Transverse colon (tissue), 4 donors: ENCODE data around the gene PSMA5. TPM values are rescaled to one million over a fixed set of nuclear protein-coding genes. Genes with fewer than 3 reads are reported as not detected.

Source experiments
- DNase-seq: peaks from one replicate; pipeline ENCODE4 v3.0.0-alpha.2; 2019
- H3K27ac ChIP-seq, 4 donors: fragments of 200-600 bp; sonication (generic); 2 replicates each; pipeline ENCODE4 v1.5.1; 2016 to 2018; ENCODE audit warnings: inconsistent platforms in 4 of 4
- H3K27me3 ChIP-seq: fragments of 200-600 bp; sonication (generic); 2 replicates; pipeline ENCODE4 v1.5.1; 2017; ENCODE audit warnings: inconsistent platforms
- H3K36me3 ChIP-seq, 4 donors: fragments of 200-600 bp; sonication (generic); 2 replicates each; pipeline ENCODE4 v1.5.1; 2017 to 2019; ENCODE audit warnings: inconsistent platforms in 4 of 4
- H3K4me1 ChIP-seq, 4 donors: fragments of 200-600 bp; sonication (generic); 2 replicates each; pipeline ENCODE4 v1.5.1; 2017 to 2020; ENCODE audit warnings: inconsistent platforms in 4 of 4
- H3K4me3 ChIP-seq, 4 donors: fragments of 200-600 bp; sonication (generic); 1 replicate in 1 of 4; 2 replicates in 3 of 4; pipeline versions ENCODE4 v1.5.1 to v1.6.1; 2017 to 2019; ENCODE audit warnings: inconsistent platforms in 4 of 4
- H3K9me3 ChIP-seq, 2 donors: fragments of 200-600 bp; sonication (generic); 2 replicates each; pipeline ENCODE4 v1.5.1; 2017 to 2019; ENCODE audit warnings: inconsistent platforms in 2 of 2
- EP300 ChIP-seq: sonication (generic); formaldehyde crosslinking; IDR thresholded peaks from one replicate; pipeline ENCODE4 v1.6.1; 2017; ENCODE audit warnings: antibody characterized with exemption, low read depth
- POLR2A ChIP-seq: fragments of 450-650 bp; IDR thresholded peaks from one replicate; pipeline ENCODE4 v1.6.1; 2016; ENCODE audit warnings: antibody characterized with exemption, mild to moderate bottlenecking, moderate library complexity
- POLR2AphosphoS5 ChIP-seq, 3 donors: sonication (generic); formaldehyde crosslinking; IDR thresholded peaks; one replicate each; pipeline ENCODE4 v1.6.1; 2016; ENCODE audit warnings: antibody characterized with exemption in 3 of 3
- WGBS, 2 donors: methylation state at CpG; one replicate each; pipeline ENCODE4 v1.1.5; 2018; ENCODE audit warnings: low coverage in 1 of 2; 5-methylcytosine and 5-hydroxymethylcytosine counted together
- in situ Hi-C, 4 donors: fragments of 200-750 bp; cut with MboI; loops; one replicate each; pipeline versions ENCODE4 v1.15.0 to v1.15.1; 2017; ENCODE audit warnings: low sequenced_read_pairs in 3 of 4, low pct_ligation_motif_present in 1 of 4, low pct_unique_long_range_greater_than_20kb in 1 of 4
- intact Hi-C: fragments of 100-400 bp; cut with DNase I; formaldehyde crosslinking; loops from one replicate; pipeline ENCODE4 v1.15.1; 2023; ENCODE audit warnings: low total_unique reads
- total RNA-seq, 4 donors: library from RNA; depleted of rRNA; stranded (reverse); fragments of >200 nt; gene quantifications; one replicate each; pipeline ENCODE4 v1.1.0, GENCODE V29; 2016
- TF ChIP-seq, protein P1 (sequence below), 5 experiments: fragments of 200-600 bp in 3 of 5; fragments of 450-650 bp in 2 of 5; sonication (generic) in 3 of 5; IDR thresholded peaks; 1 replicate in 2 of 5; 2 replicates in 3 of 5; pipeline ENCODE4 v1.5.1; 2016 to 2017; ENCODE audit warnings: antibody characterized with exemption in 5 of 5, inconsistent platforms in 3 of 5, mild to moderate bottlenecking in 2 of 5, moderate library complexity in 1 of 5

The PSMA5 gene
- total RNA-seq, 4 donors from 2014 or later, result 28.4 to 41.8 (median 33.3) TPM

DNA sequence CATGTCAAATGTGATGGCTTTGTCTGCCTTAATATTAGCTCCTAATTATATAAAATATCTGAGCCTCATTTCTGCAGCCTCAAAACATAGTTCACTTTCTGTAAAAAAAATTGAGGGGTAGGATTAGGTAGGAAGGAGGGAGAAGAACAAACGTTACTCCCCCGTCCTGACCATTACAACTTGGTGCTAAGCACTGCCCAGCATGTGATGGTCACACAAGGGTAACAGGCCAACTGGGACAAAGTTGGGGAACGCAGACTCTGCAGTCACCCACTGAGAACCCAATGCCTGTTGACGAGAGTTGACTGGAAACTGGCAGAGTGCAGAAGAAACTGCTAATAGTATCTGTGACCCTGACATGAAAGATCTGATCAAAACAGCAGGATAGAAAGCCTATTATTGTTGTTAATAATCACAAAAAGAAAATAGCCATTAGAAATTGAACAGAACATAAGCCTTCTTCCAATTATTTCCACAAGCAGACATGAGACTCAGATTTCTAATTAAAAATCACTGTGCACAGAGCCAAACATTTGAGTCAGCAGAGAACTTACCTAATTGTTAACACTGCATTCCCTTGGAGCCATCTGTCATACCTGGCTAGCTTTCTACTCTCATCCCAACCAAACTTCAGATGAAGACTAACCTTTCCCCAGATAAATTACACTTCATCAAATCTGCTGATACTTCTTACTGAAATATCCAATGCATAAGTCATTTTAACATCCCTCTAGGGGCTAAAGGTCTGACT is 34.0 kb downstream of the PSMA5 start:
- in situ Hi-C loops (no loop called here), intact Hi-C loops (no loop called here)
- DNase-seq, result no peak
- Histone ChIP-seq H3K27ac (peak overlapping the region; percentile 85 to 89 (median 86)), H3K4me3 (peak overlapping the region in 1 of 4 donors; percentile 13), H3K4me1 (peaks cover 41 to 81% (median 58%) of the 10 kb centered on the region in 4 donors), H3K36me3 (no peaks in the 10 kb centered on the region), H3K9me3 (no peaks in the 10 kb centered on the region), H3K27me3 (no peaks in the 10 kb centered on the region)
- WGBS, 2 donors, result 64 to 81% methylated on average over 4 of the region's 4 CpGs
- TF ChIP-seq EP300, result no peak
- no peak for TF ChIP-seq POLR2AphosphoS5 (IDR thresholded peaks at IDR 0.05)
- TF ChIP-seq POLR2A, result no peak
- TF ChIP-seq, protein P1, sequence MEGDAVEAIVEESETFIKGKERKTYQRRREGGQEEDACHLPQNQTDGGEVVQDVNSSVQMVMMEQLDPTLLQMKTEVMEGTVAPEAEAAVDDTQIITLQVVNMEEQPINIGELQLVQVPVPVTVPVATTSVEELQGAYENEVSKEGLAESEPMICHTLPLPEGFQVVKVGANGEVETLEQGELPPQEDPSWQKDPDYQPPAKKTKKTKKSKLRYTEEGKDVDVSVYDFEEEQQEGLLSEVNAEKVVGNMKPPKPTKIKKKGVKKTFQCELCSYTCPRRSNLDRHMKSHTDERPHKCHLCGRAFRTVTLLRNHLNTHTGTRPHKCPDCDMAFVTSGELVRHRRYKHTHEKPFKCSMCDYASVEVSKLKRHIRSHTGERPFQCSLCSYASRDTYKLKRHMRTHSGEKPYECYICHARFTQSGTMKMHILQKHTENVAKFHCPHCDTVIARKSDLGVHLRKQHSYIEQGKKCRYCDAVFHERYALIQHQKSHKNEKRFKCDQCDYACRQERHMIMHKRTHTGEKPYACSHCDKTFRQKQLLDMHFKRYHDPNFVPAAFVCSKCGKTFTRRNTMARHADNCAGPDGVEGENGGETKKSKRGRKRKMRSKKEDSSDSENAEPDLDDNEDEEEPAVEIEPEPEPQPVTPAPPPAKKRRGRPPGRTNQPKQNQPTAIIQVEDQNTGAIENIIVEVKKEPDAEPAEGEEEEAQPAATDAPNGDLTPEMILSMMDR (IDR thresholded peaks at IDR 0.05), result no peak

DNA sequence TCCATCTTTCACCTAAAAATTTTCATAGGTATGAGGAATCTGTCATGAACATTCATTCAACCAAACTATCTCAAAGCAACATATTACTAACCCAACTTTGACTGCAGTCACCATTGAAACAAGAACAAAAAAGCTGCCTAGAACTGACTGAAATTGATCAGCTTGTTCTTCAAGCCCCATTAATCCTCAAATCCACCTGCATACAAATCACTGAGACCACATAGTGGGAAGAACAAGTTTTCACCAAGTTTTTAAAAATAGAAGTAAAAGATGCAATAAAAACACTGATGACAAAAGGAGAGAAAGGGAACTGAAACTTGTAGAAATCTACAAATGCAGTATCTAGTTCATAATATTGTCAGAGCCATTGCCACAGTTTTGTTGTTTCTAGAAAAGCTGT is 34.6 kb downstream of the PSMA5 start:
- DNase-seq, result no peak
- Histone ChIP-seq H3K27ac (peak overlapping the region; percentile 85 to 89 (median 86)), H3K9me3 (no peaks in the 10 kb centered on the region), H3K36me3 (no peaks in the 10 kb centered on the region), H3K4me3 (peak overlapping the region in 1 of 4 donors; percentile 13), H3K27me3 (no peaks in the 10 kb centered on the region), H3K4me1 (peaks cover 41 to 86% (median 55%) of the 10 kb centered on the region in 4 donors)
- in situ Hi-C loops, result no loop called here
- TF ChIP-seq POLR2AphosphoS5 (IDR thresholded peaks at IDR 0.05) (no peak), POLR2A (no peak), EP300 (no peak)
- TF ChIP-seq, protein P1 (IDR thresholded peaks at IDR 0.05), result no peak
- intact Hi-C loops, result no loop called here

DNA sequence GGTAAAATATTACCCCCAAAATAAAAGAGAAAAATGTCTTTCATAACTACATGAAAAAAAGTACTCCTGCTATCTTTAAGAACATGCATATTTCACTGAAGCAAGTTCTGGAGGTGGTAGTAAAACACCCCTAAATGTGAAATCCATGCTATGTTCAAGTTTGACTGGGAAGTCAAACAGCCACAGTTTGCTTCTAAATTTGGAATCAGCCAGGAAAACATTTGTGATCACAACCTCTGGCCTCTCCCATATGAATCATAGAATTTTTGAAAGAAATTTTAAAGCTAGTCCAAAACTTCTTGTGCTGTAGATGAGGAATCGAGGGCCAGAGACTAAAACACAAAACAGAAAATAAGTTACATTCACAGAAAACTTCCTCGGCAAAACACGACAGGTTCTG is 35.1 kb downstream of the PSMA5 start:
- H3K27ac ChIP-seq, result peak overlapping the region; percentile 85 to 89 (median 86)
- no peak for TF ChIP-seq POLR2AphosphoS5 (IDR thresholded peaks at IDR 0.05)
- TF ChIP-seq EP300, result no peak
- no peak for TF ChIP-seq POLR2A
- TF ChIP-seq, protein P1 (IDR thresholded peaks at IDR 0.05), result no peak
- WGBS, 2 donors, result 26 to 43% methylated on average over 3 of the region's 3 CpGs
- intact Hi-C loops (no loop called here), in situ Hi-C loops (no loop called here)
- peak overlapping the region in 1 of 4 donors; percentile 13 for H3K4me3 ChIP-seq
- H3K36me3 ChIP-seq, result no peaks in the 10 kb centered on the region
- no peak for DNase-seq
- peaks cover 41 to 86% (median 55%) of the 10 kb centered on the region in 4 donors for H3K4me1 ChIP-seq
- no peaks in the 10 kb centered on the region for H3K9me3 ChIP-seq
- H3K27me3 ChIP-seq, result no peaks in the 10 kb centered on the region

DNA sequence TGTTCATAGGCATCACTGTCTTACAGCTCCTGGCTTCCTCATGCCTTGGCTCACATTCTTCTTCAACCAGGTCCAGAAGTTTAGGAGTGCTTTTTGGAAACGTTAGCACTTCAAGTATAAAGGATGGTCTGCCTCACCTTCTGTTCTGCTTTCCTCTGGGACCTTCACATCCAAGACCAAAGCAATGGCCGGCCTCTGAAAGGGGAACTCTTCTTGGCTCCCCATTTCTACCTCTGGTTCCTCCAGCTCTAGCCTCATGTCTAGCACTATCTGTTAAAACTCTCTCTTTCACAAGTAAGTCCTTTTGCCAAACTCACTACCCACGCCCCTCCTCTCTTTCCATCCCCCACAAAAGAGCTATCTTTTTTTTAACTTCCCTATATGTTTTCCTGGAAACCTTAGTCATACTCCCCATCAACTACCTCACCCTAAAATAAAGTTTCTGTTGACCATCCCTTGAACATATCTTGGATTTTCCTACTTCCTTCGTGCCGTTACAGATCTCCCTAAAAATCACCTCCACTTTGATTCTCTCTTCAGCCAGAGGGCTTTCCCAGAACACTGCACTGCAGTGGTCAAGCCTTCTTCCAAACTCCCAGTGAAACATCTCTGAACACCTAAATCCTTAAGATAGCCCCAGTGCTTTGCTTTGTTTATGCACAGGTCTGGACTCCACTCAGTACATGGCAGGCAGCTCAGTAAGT is 36.5 kb downstream of the PSMA5 start:
- peaks cover 41 to 82% (median 54%) of the 10 kb centered on the region in 4 donors for H3K4me1 ChIP-seq
- no peaks in the 10 kb centered on the region for H3K36me3 ChIP-seq
- H3K27me3 ChIP-seq, result no peaks in the 10 kb centered on the region
- no peak for TF ChIP-seq POLR2A
- no peak for TF ChIP-seq POLR2AphosphoS5 (IDR thresholded peaks at IDR 0.05)
- TF ChIP-seq, protein P1 (IDR thresholded peaks at IDR 0.05), result no peak
- no peak for TF ChIP-seq EP300
- no peak overlapping the region for H3K4me3 ChIP-seq
- in situ Hi-C loops (no loop called here), intact Hi-C loops (no loop called here)
- no peaks in the 10 kb centered on the region for H3K9me3 ChIP-seq
- no peak for DNase-seq
- H3K27ac ChIP-seq, result peak overlapping the region; percentile 85 to 89 (median 86)
- 73 to 82% methylated on average over 4 to 5 of the region's 5 CpGs for WGBS, 2 donors
